Stimulated activated naive CD4-positive, alpha-beta T cell (primary cell): ENCODE measurements around the gene VEGFB.

Experiments used
- DNase-seq, 6 experiments: peaks; one replicate each; lab custom pipeline; 2025; lab: John Stamatoyannopoulos, UW

VEGFB gene

DNA sequence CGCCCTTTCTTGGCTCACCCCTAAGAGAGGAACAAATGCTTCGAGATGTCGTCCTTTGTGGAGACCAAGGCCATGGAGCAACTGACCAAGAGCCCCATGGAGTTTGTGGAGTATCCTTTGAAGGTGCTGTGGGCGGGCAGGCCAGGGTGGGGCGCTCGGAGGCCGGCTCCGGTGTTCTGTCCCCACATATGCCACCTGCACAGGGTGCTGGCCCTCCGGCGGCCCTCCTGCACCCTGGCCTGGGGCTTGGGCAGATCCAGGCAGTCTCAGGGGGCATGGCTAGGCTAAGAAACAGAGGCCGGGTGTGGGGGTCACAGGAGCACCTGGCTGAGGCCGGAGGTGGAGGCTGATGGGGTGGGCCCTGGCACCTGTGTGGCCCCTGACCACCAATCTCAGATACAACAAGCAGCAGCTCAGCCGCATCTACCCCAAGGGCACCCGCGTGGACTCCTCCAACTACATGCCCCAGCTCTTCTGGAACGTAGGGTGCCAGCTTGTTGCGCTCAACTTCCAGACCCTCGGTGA lies 27.2 kb downstream of the VEGFB start:
- DNase-seq, result no peak

DNA sequence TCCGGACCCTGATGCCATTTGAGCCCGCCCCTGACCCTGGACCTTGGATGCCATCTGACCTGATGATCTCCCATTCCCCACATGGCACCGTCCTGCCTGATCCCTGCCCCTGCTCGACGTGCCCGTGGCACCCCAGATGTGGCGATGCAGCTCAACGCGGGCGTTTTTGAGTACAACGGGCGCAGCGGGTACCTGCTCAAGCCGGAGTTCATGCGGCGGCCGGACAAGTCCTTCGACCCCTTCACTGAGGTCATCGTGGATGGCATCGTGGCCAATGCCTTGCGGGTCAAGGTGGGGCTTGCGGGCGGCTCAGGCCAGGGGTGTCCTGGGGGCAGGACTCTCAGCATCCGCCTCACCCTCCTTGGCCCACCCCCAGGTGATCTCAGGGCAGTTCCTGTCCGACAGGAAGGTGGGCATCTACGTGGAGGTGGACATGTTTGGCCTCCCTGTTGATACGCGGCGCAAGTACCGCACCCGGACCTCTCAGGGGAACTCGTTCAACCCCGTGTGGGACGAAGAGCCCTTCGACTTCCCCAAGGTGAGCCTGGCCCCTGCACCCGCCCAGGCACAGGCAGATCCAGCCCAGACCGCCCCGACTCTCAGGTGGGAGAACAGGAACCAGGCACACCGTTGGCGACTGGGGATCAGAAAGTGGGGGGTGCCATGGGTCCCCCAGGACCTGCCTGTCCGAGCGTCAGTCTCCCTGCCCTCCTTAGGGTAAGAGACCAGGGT lies 28.1 kb downstream of the VEGFB start:
- DNase-seq, result no peak

DNA sequence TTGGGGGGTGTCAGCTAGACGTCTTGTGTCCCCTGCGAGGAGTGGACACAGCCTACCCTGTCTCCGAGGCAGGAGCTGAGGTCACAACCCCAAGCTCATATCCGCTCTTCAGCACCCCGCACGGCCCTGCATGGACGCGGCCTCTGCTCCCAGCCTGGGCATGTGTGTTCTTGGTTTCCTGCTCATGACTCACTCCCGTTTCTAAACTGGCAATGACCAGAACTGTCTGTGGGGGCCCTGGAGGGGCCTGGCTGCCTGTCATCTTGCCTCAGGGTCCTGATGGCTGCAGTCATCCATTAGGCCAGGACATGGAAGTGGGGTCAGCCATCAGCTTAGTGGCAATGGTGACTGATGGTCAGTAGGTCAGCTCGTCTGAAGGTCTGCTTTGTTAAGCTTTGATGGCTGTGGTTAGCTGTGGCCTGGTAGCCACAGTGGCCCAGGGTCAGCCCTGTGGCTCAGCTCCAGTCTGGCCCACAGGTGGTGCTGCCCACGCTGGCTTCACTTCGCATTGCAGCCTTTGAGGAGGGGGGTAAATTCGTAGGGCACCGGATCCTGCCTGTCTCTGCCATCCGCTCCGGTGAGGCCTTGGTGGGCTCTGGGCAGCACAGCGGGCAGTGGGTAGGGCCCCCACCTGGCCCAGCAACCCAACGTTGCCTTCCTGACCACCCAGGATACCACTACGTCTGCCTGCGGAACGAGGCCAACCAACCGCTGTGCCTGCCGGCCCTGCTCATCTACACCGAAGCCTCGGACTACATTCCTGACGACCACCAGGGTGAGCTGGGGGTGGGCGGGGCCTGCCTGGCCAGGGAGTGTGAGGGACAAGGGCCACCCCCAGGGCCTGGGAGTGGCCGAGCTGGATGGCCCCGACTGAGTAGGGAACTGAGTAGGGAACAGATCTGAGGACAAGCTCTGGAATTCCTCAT lies 28.9 kb downstream of the VEGFB start:
- DNase-seq, result no peak

DNA sequence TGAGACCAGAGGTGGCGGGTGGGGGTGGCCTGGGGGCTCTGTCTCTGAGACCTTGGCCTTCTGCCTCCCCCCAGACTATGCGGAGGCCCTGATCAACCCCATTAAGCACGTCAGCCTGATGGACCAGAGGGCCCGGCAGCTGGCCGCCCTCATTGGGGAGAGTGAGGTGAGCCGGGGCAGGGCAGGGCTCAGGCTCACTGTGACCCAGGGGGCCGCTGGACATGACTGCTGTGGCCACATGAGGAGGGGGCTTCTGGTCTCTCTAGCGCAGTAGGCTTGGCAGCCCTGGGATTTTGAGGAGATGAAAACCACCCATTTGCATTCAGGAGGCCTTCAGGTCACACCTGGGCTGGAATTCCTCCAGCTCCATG lies 29.5 kb downstream of the VEGFB start:
- no peak for DNase-seq

DNA sequence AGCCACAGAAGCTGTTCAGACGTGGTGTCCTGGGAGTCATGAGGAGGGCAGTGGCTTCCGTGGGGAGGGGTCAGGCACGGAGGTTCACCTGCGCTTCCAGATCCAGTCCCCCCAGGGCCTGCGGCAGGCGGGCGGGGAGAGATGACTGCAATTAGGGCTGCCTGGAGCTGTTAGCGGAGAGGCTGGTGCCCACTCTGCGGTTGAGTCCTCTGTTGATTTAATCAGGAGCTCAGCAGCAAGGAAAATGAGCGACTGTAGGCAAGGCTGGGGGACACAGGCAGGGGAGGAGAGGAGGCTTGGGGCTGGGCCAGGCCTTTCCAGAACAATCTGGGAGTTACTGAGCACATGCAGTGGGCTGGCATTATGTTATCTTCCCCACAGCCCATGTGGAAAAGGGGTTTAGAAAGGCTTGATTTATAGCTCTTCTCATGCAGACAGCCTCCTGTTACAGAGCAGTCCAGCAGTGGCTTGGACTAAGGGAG lies 30.0 kb downstream of the VEGFB start:
- no peak for DNase-seq

DNA sequence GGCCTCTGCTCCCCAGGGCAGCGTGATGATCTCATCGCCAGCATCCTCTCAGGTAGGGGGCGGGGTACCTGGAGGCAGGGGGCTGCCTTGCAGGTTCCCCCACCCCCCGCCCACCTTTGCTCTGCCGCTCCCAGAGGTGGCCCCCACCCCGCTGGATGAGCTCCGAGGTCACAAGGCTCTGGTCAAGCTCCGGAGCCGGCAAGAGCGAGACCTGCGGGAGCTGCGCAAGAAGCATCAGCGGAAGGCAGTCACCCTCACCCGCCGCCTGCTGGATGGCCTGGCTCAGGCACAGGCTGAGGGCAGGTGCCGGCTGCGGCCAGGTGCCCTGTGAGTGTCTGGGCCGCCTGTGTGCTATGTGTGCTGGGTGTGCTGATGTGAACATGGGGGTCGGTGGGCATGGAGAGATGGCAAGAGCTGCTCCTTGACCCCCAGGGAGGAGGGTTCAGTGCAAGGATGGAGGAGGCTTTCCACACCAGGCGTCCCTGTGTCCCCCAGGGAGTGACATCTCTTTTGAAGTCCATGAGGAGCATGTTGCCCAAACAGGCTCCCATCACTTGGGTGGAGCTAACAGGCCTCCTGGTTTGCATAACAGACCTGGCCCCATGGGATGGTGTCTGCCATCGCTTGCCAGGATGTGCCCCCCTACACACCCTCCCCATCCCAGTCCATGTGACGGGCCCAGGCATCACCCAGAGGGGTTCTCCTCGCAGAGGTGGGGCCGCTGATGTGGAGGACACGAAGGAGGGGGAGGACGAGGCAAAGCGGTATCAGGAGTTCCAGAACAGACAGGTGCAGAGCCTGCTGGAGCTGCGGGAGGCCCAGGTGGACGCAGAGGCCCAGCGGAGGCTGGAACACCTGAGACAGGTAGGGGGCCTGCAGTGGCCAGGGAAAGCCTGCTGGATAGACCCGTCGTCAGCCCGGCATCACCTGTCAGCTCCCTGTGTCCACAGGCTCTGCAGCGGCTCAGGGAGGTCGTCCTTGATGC lies 31.1 kb downstream of the VEGFB start:
- DNase-seq, result no peak

DNA sequence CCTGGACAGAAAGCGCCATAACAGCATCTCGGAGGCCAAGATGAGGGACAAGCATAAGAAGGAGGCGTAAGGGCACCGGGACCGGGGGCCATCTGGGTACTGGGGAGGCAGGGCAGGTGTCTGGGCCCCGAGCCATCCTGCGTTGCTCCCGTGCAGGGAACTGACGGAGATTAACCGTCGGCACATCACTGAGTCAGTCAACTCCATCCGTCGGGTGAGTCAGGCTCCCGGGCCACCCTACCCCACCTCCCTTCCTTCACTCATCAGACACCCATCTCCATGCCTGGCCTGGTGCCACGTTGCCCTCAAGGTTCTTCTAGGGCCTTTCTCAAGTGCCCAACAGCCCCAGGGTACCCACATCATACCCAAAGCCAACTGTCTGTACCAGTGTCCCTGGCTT lies 32.0 kb downstream of the VEGFB start:
- no peak for DNase-seq

DNA sequence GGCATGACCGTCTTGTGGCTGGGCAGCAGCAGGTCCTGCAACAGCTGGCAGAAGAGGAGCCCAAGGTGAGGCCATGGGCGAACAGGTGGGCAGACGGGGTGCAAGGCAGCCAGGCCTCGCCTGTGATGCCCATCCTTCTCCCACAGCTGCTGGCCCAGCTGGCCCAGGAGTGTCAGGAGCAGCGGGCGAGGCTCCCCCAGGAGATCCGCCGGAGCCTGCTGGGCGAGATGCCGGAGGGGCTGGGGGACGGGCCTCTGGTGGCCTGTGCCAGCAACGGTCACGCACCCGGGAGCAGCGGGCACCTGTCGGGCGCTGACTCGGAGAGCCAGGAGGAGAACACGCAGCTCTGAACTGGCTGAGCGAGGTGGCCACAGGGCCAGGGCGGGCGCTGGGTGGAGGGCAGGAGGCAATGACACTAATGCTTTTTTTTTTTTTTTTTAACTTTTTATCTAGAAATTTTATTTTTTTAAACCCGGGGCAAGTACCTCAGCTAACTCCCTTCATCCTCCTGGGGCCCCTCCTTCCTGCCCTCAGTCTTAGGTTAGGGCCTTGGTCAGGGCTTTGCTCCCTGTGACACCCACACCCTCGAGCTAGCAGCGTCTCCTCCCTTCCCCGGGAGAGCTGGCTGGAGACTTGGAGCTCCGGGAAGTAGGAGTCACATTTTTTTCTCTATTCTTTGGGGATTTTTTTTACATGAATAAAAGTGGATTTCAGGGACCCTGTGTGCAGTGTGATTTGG lies 33.0 kb downstream of the VEGFB start:
- DNase-seq, result no peak

DNA sequence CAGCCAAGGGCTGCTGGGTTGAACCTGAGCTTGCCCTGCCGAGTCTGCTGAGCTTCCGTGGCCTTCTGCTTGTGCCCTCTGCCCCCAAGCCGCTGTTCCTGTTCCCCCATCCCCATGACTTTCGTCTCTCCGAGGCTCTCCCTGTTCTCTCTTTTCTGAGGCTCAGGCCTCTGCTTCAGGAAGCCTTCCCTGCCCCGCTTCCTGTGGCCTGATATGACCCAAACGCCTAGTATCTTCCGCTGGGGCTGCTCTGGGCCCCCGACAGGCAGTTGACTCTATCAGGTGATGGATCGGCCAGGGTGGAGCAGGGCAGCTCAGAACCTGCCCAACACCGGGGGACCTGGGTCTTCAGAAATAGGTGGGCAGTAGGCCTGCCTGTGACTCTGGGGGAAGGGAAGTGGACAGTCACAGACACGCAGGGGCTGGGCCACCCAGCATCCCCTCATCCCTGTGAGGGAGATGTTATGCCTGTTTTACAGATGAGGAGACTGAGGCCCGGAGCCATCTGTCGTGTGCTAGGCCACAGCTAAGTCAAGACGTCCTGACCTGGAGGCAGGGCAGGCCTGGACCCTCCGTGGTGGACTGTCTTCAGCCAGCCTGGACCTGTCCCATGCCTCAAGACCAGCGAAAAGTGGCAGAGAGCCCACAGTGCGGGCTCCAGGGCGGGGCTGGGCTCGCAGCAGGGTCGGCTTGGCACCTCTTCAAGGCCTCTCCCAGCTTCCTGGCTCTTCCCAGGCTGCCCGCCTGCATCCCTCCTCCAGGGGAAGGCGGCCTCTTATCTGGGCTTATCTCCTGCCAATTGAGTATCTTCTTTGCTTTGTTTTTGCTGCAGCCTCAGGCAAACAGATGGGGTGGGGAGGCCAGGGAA lies 33.9 kb downstream of the VEGFB start:
- DNase-seq, result no peak

DNA sequence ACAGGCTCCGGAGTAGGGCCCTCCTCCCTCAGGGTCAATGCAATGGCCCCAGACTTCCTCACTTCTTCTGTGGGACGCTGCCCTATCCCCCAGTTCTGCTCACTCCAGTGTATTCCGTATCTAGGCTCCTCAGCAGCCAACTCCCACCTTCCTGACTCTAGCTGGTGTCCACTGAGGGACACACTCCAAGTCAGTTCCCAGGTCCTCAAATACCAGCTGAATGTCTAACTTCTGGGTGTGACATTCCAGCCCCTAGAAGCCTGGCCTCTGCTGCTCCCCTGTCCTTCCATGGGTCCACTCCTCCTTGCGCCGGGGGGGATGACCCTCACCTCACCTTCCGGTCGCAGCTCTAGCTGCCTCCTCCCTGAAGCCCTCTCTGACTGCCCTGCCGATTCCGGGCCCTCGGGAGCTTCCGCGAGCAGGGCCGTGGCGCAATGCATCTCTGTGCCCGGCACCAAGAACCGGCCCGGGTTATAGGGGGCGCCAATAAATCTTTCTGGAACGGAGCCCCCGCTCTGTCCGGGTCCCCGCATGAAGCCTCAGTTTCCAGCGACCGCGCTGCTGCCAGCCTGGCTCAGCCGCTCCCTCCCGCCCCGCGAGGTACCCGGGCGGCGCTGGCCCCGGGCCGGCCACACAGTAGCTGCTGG lies 34.6 kb downstream of the VEGFB start:
- DNase-seq, result peak in 2 of 6 experiments; percentile 50 to 51

DNA sequence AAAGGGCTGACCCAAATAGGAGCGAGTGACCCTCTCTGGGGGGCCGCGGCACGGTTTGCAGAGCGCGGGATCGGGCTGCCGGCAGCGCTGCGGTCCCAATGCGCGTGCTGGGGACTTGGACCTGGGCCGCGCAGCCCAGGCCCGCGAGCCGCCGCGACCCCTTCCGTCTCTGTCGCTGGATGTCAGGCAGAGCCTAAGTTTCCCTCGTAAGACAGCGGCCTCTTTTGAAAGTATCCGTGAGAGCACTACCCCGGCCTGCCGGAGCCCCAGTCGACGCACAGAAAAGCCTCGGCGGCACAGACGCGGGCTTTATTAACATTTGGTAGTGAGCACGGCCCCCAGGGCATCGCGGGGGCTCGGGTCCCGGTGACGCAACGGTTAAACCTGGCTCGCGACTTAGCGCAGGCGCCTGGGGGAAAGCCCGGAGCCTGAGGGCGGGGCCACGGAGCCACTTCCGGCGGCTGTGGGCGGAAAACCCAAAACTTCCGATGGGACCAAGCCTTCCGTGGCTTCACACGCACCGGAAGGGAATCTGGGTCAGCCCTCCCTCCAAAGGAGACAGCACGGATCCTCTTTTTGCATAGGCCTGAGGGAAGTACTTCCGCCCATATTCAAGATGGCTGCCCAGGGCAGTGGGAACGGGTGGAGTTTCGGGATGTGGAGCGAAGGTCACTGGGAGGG lies 35.3 kb downstream of the VEGFB start:
- DNase-seq, result peak; percentile 95 to 98 (median 96)

DNA sequence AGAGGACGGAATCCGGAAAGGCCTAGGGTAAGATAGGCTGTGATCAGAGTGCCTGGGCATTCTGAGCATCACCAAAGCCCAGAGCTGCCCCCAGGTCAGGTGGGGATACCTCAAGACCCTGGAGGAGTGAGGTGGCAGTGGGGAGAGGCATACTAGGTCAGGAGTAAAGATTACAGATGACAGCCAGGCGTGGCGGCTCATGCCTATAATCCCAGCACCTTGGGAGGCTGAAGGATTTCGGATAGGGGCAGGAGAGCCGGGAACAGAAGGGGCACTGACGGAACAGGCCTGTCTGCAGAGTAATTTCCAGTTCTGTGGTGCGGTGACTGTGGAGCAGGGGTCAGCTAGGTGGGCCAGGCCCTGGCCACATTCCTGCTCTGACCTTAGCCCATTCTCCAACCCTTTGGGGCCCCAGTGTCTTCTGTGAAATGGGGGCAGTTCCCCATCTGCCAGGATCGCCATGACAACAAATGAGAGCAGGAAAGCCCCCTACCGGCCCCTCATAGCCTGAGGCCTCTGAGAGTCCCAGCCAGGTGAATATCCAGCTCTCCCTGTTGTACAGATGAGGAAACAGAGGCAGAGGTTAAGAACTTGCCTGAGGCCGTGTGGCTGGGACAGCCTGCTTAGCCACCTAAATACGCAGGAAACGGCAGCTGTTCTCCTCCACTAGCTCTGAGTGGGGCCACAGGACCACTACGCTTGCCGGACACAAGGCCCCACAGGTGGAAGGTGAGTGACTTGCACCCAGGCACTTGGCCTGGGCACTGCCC lies 40.8 kb downstream of the VEGFB start:
- DNase-seq, result no peak

DNA sequence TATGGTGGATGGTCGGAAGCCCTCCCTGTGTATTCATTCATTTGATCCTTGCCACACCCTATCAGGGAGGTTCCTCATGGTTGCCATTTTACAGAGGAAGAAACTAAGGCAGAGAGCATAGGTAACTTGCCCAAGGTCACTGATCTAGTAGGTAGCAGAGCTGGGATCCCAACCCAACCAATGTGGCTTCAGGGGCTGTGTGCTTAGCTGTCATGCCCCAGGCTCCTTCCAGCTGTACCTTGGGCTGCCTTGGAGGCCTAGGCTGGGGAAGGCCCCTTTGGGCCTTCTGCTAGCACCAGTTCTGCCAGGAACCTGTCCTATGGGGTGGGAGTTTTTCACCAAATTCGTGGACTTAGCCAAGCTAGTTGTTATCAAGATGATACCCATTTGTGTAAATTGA lies 41.5 kb downstream of the VEGFB start:
- no peak for DNase-seq

DNA sequence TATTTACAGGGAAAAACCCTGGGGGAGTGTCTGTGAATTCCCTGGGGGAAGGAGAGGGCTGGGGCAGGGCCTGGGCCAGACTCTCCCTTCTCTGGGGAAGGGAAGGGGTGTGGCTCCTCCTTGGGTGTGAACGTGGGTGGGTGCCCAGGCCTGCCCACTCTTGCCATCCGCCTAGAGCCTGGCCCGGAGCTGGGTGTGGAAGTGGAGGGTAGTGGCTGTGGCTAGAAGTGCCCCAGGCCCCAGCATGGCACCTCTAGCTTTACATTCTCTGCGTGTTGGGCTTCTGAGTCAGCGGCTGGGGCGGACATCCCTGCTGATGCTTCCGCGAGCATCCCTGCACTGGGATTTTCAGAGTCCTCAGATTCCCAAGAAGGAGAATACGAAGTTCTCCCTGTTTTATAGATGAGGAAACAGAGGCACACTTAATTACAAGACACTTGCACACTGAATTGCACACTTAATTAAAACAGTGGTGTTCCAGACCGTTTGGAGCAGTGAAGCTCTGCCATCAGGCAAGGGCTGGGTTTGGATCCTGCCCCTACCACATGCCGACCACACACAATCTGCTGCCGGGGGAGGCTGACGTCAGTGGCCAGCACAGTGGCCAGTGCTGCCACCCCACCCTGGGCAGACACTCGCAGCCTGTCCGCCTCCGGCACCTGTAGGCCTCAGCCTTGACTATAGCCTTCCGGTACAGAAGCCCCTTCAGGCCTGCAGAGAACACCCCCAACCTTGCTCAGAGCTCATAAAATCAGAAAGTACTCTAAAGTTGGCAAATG lies 42.5 kb downstream of the VEGFB start:
- no peak for DNase-seq

DNA sequence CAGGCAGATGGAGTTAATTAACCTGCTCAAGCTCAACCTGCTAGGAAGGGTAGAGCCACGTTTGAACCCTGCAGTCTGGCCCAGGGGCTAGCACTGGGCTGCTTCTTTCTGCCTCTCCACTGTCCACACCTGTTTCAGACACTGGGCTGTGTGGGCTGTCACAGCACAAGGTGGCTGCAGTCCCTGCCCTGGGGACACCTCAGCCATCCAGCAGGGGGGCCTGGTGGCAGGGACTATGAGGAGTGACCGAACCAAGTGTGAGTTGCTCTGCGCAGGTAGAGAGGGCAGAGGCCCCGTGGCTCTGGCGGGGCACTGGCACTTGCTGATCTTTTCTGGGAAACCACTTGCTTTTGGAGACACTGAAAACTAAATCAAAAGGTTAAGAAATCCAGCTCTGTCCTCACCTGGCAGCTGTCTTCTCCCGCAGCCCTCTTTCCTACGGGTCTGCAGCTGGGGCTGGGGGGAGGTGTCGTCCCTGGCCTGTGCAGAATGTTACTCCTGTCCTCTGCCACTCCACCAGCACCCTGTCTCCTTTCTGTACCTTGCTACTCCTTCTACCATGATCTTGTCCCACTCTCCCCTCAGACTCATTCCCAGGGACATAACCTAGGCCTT lies 44.3 kb downstream of the VEGFB start:
- no peak for DNase-seq

DNA sequence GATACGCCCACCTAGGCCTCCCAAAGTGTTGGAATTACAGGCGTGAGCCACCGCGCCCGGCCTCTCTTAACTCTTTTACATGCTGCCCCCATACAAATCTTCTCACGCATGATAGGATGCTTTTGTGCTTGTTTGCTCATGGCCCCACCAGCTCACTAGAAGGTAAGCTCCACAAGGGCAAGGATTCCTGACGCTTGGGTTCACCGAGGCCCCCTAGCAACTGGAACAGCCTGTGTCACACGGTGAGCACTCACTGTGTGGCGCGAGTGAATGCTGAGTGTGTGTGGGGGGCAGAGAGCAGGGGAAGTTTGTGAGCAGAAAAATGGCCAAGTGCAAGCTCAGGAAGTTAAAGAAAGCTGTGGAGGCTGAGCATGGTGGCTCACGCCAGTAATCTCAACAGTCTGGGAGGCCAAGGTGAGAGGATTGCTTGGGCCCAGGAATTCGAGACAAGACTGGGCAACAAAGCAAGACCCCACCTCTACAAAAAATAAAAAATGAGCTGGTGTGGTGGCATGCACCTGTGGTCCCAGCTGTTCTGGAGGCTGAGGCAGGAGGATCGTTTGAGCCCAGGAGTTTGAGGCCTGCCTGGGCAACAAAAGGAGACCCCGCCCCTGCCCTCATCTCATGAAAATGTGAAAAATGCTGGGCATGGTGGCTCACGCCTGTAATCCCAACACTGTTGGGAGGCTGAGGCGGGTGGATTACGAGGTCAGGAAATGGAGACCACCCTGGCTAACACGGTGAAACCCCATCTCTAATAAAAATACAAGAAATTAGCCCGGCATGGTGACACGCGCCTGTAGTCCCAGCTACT lies 47.8 kb downstream of the VEGFB start:
- no peak for DNase-seq
